Thyroid gland (tissue), 4 donors: ENCODE results near the gene AHNAK2.
"Not testable (repeated sequence)": the region's sequence is repeated elsewhere in the genome, so short reads cannot be mapped to it uniquely, and the experiment has no call there.

ENCODE experiments used
- POLR2A ChIP-seq, 2 donors: fragments of 450-650 bp; IDR thresholded peaks; one replicate each; pipeline ENCODE4 v1.6.1; 2017; ENCODE audit warnings: antibody characterized with exemption in 2 of 2, mild to moderate bottlenecking in 2 of 2, moderate library complexity in 1 of 2
- TF ChIP-seq, protein P1 (sequence below), 6 experiments: fragments of 200-600 bp in 3 of 6; fragments of 450-650 bp in 3 of 6; sonication (generic) in 3 of 6; IDR thresholded peaks; one replicate each; pipeline ENCODE4 v1.5.1; 2016 to 2019; ENCODE audit warnings: antibody characterized with exemption in 6 of 6, mild to moderate bottlenecking in 2 of 6, inconsistent platforms in 1 of 6, moderate library complexity in 1 of 6

GRCh38 chr14:104890292-104890691 lies 87.9 kb downstream of the AHNAK2 start:
- TF ChIP-seq, protein P1, sequence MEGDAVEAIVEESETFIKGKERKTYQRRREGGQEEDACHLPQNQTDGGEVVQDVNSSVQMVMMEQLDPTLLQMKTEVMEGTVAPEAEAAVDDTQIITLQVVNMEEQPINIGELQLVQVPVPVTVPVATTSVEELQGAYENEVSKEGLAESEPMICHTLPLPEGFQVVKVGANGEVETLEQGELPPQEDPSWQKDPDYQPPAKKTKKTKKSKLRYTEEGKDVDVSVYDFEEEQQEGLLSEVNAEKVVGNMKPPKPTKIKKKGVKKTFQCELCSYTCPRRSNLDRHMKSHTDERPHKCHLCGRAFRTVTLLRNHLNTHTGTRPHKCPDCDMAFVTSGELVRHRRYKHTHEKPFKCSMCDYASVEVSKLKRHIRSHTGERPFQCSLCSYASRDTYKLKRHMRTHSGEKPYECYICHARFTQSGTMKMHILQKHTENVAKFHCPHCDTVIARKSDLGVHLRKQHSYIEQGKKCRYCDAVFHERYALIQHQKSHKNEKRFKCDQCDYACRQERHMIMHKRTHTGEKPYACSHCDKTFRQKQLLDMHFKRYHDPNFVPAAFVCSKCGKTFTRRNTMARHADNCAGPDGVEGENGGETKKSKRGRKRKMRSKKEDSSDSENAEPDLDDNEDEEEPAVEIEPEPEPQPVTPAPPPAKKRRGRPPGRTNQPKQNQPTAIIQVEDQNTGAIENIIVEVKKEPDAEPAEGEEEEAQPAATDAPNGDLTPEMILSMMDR (IDR thresholded peaks at IDR 0.05): not testable (repeated sequence)
- TF ChIP-seq POLR2A (IDR thresholded peaks at IDR 0.05): not testable (repeated sequence)
